Sigmoid colon (tissue), 7 donors: Measurements from ENCODE around the gene FSD1L. TPM values are rescaled to one million over a fixed set of nuclear protein-coding genes. Genes with fewer than 3 reads are reported as not detected.

Experiments
- DNase-seq: peaks from one replicate; pipeline ENCODE4 v3.0.0-alpha.2; 2019
- H3K27ac ChIP-seq, 4 donors: fragments of 200-600 bp; sonication (generic); one replicate each; pipeline ENCODE4 v1.5.1; 2016 to 2019; ENCODE audit warnings: mild to moderate bottlenecking in 1 of 4
- H3K27me3 ChIP-seq, 3 donors: fragments of 200-600 bp; sonication (generic); one replicate each; pipeline ENCODE4 v1.5.1; 2019; ENCODE audit warnings: mild to moderate bottlenecking in 1 of 3
- H3K36me3 ChIP-seq, 4 donors: fragments of 200-600 bp; sonication (generic); one replicate each; pipeline ENCODE4 v1.5.1; 2016 to 2019
- H3K4me1 ChIP-seq, 4 donors: fragments of 200-600 bp; sonication (generic); one replicate each; pipeline ENCODE4 v1.5.1; 2017 to 2019
- H3K4me3 ChIP-seq, 4 donors: fragments of 200-600 bp; sonication (generic); one replicate each; pipeline ENCODE4 v1.5.1; 2017 to 2019; ENCODE audit warnings: mild to moderate bottlenecking in 2 of 4, moderate library complexity in 1 of 4
- H3K9me3 ChIP-seq, 4 donors: fragments of 200-600 bp in 3 of 4; sonication (generic) in 3 of 4; one replicate each; pipeline versions ENCODE4 v1.5.1 to v1.6.1; 2013 to 2019
- CTCF ChIP-seq, 4 experiments: fragments of 450-650 bp in 3 of 4; fragments of 200-600 bp in 1 of 4; IDR thresholded peaks; one replicate each; pipeline ENCODE4 v1.5.1; 2016 to 2019; ENCODE audit warnings: antibody characterized with exemption in 4 of 4, mild to moderate bottlenecking in 3 of 4, moderate library complexity in 2 of 4
- EP300 ChIP-seq, 4 donors: sonication (generic); formaldehyde crosslinking; IDR thresholded peaks; one replicate each; pipeline ENCODE4 v1.6.1; 2017; ENCODE audit warnings: antibody characterized with exemption in 4 of 4
- POLR2A ChIP-seq, 2 donors: fragments of 450-650 bp; IDR thresholded peaks; one replicate each; pipeline ENCODE4 v1.6.1; 2016; ENCODE audit warnings: antibody characterized with exemption in 2 of 2, mild to moderate bottlenecking in 2 of 2, moderate library complexity in 2 of 2
- POLR2AphosphoS5 ChIP-seq, 4 donors: sonication (generic); formaldehyde crosslinking; IDR thresholded peaks; one replicate each; pipeline ENCODE4 v1.6.1; 2017; ENCODE audit warnings: antibody characterized with exemption in 4 of 4
- WGBS, 2 donors: extraction: QIAGEN DNeasy Blood & Tissue Kit; methylation state at CpG; one replicate each; pipeline ENCODE4 v1.1.7; 2013; 5-methylcytosine and 5-hydroxymethylcytosine counted together
- intact Hi-C: fragments of 100-400 bp; cut with DNase I; formaldehyde crosslinking; loops from one replicate; pipeline ENCODE4 v1.15.1; 2023
- polyA plus RNA-seq, 3 donors: library from polyadenylated mRNA; stranded (reverse); fragments of 200-250 nt; gene quantifications; one replicate each; pipeline ENCODE4 v1.2.3, GENCODE V29; 2013
- total RNA-seq, 4 donors: library from RNA; depleted of rRNA; stranded (reverse); fragments of >200 nt; gene quantifications; one replicate each; pipeline ENCODE4 v1.1.0, GENCODE V29; 2016
- donor health status: healthy with polysubstance abuse.
- donor health status: Bipolar disorder and iron deficiency.
- donor health status: healthy.

Gene FSD1L
- total and polyA plus RNA-seq, 7 donors: 1.2 to 6.4 (median 3.9) TPM

GRCh38 chr9:105421864-105422263 lies 26.0 kb upstream of the FSD1L start:
- Histone ChIP-seq H3K4me1 (no peaks in the 10 kb centered on the region), H3K27ac (no peak overlapping the region), H3K36me3 (no peaks in the 10 kb centered on the region), H3K9me3 (no peaks in the 10 kb centered on the region), H3K27me3 (no peaks in the 10 kb centered on the region), H3K4me3 (no peak overlapping the region)
- no peak for TF ChIP-seq CTCF (IDR thresholded peaks at IDR 0.05)
- TF ChIP-seq POLR2A (IDR thresholded peaks at IDR 0.05): no peak
- TF ChIP-seq POLR2AphosphoS5 (IDR thresholded peaks at IDR 0.05): no peak
- TF ChIP-seq EP300 (IDR thresholded peaks at IDR 0.05): no peak
- DNase-seq: no peak
- WGBS, 2 donors: 81 to 90% methylated on average over 5 of the region's 5 CpGs
- intact Hi-C loops: no loop called here

- H3K27me3 ChIP-seq: no peaks in the 10 kb centered on the region
- H3K27ac ChIP-seq: no peak overlapping the region
- WGBS, 2 donors: 81 to 83% methylated on average over 2 of the region's 2 CpGs
- no peaks in the 10 kb centered on the region for H3K4me1 ChIP-seq
- H3K36me3 ChIP-seq: no peaks in the 10 kb centered on the region
- intact Hi-C loops: no loop called here
- TF ChIP-seq POLR2AphosphoS5 (IDR thresholded peaks at IDR 0.05) (no peak), POLR2A (IDR thresholded peaks at IDR 0.05) (no peak), CTCF (IDR thresholded peaks at IDR 0.05) (peak in 1 of 4 experiments; percentile 20), EP300 (IDR thresholded peaks at IDR 0.05) (no peak)
- no peak overlapping the region for H3K4me3 ChIP-seq
- no peaks in the 10 kb centered on the region for H3K9me3 ChIP-seq
- no peak for DNase-seq
Measured at GRCh38 chr9:105425816-105426433, 21.9 kb upstream of the FSD1L start.

GRCh38 chr9:105426657-105427056 lies 21.2 kb upstream of the FSD1L start:
- Histone ChIP-seq H3K27me3 (no peaks in the 10 kb centered on the region), H3K9me3 (no peaks in the 10 kb centered on the region), H3K36me3 (no peaks in the 10 kb centered on the region), H3K27ac (no peak overlapping the region), H3K4me3 (no peak overlapping the region), H3K4me1 (no peaks in the 10 kb centered on the region)
- intact Hi-C loops: no loop called here
- WGBS, 2 donors: 94 to 95% methylated on average over 3 of the region's 3 CpGs
- DNase-seq: no peak
- TF ChIP-seq POLR2A (IDR thresholded peaks at IDR 0.05) (no peak), CTCF (IDR thresholded peaks at IDR 0.05) (no peak), POLR2AphosphoS5 (IDR thresholded peaks at IDR 0.05) (no peak)

GRCh38 chr9:105431424-105432246 lies 16.2 kb upstream of the FSD1L start:
- no peak overlapping the region for H3K4me3 ChIP-seq
- TF ChIP-seq EP300 (IDR thresholded peaks at IDR 0.05): no peak
- TF ChIP-seq POLR2AphosphoS5 (IDR thresholded peaks at IDR 0.05): no peak
- TF ChIP-seq POLR2A (IDR thresholded peaks at IDR 0.05): no peak
- no peak for TF ChIP-seq CTCF (IDR thresholded peaks at IDR 0.05)
- 19 to 74% methylated on average over 9 of the region's 9 CpGs for WGBS, 2 donors
- H3K36me3 ChIP-seq: no peaks in the 10 kb centered on the region
- H3K27ac ChIP-seq: no peak overlapping the region
- DNase-seq: no peak
- no peaks in the 10 kb centered on the region for H3K9me3 ChIP-seq
- H3K27me3 ChIP-seq: no peaks in the 10 kb centered on the region
- H3K4me1 ChIP-seq: peaks cover 0 to 11% (median 2%) of the 10 kb centered on the region in 4 donors
- intact Hi-C loops: no loop called here
